HCT116 (cell line): ENCODE data around the gene FAXDC2.

Experiments
- POLR2A ChIP-seq: IDR thresholded peaks from 2 replicates; pipeline ENCODE4 v1.7.0; 2011; ENCODE audit warnings: borderline replicate concordance; ENCODE audit not compliant: insufficient read depth, insufficient read length; ENCODE audit errors: extremely low read depth
- POLR2AphosphoS5 ChIP-seq: IDR thresholded peaks from 2 replicates; pipeline ENCODE4 v1.6.1; 2011; ENCODE audit warnings: mild to moderate bottlenecking, low read depth, low read length, moderate library complexity
- SP1 ChIP-seq: IDR thresholded peaks from 2 replicates; pipeline ENCODE4 v1.6.1; 2012; ENCODE audit warnings: low read depth
- TF ChIP-seq, protein P1 (sequence below): IDR thresholded peaks from 2 replicates; pipeline ENCODE4 v1.6.1; 2012
- TF ChIP-seq, protein P2 (sequence below), 3 experiments: fragments of 200-600 bp in 1 of 3; sonication (generic) in 1 of 3; IDR thresholded peaks in 2 of 3; conservative IDR thresholded peaks in 1 of 3; 2 replicates each; pipeline ENCODE4 v1.5.1; 2012 to 2017; ENCODE audit warnings: low read depth in 2 of 3, low read length in 2 of 3, antibody characterized with exemption in 1 of 3, borderline replicate concordance in 1 of 3, control low read depth in 1 of 3, mild to moderate bottlenecking in 1 of 3, mixed read lengths in 1 of 3, mixed run types in 1 of 3, moderate library complexity in 1 of 3; ENCODE audit not compliant: insufficient read depth in 1 of 3

DNA sequence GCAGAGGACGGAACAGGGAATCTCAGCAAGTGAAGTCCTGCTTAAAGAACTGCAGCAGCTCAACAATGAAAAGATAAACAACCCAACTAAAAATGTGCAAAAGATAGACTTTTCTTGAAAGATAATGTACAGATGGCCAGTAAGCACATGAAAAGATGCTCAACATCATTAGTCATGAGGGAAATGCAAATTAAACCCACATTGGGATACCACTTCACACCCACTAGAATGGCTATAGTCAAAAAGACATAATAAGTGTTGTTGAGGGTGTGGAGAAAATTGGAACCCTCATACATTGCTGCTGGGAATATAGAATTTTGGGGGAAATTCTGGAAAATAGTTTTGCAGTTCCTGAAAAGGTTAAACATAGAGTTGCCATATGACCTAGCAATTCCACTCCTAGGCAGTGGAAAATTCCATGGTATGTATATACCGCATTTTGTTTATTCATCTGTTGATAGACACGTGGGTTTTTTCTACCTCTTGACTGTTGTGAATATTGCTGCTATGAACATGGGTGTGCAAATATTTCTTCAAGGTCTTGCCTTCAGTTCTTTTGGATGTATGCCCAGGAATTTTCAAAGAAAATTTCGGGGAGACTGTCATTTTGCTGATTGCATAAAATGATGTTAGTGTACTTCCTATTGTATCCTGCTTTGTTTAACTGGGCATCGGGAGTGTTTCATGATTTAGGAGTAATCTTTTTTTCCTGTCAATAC, 15.2 kb upstream of the FAXDC2 start:
- TF ChIP-seq, protein P1, sequence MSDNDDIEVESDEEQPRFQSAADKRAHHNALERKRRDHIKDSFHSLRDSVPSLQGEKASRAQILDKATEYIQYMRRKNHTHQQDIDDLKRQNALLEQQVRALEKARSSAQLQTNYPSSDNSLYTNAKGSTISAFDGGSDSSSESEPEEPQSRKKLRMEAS: no peak
- TF ChIP-seq POLR2A (no peak), POLR2AphosphoS5 (no peak), SP1 (no peak)
- TF ChIP-seq, protein P2, sequence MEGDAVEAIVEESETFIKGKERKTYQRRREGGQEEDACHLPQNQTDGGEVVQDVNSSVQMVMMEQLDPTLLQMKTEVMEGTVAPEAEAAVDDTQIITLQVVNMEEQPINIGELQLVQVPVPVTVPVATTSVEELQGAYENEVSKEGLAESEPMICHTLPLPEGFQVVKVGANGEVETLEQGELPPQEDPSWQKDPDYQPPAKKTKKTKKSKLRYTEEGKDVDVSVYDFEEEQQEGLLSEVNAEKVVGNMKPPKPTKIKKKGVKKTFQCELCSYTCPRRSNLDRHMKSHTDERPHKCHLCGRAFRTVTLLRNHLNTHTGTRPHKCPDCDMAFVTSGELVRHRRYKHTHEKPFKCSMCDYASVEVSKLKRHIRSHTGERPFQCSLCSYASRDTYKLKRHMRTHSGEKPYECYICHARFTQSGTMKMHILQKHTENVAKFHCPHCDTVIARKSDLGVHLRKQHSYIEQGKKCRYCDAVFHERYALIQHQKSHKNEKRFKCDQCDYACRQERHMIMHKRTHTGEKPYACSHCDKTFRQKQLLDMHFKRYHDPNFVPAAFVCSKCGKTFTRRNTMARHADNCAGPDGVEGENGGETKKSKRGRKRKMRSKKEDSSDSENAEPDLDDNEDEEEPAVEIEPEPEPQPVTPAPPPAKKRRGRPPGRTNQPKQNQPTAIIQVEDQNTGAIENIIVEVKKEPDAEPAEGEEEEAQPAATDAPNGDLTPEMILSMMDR (IDR thresholded peaks at IDR 0.05 in 2 of 3, conservative IDR thresholded peaks at IDR 0.05 in 1 of 3; ENCODE audit: borderline replicate concordance in 1 of 3, insufficient read depth in 1 of 3, low read depth in 2 of 3, low read length in 2 of 3): no peak
